DLD1 (cell line): ENCODE data around the gene ZNF792.
"Not testable (repeated sequence)": the region's sequence is repeated elsewhere in the genome, so short reads cannot be mapped to it uniquely, and the experiment has no call there.

Experiments
- in situ Hi-C: cut with HindIII; loops from 2 replicates; pipeline ENCODE4 v1.10.0; 2017; ENCODE audit warnings: low sequenced_read_pairs

Gene ZNF792

GRCh38 chr19:34972163-34972705 is 8.2 kb upstream of the ZNF792 start:
- in situ Hi-C loops: loop anchor here (10.0 kb wide), 1 partner anchor 67 kb away; no protein-coding TSS in a partner anchor

- in situ Hi-C loops: loop anchor here (10.0 kb wide), 1 partner anchor 65 kb away; no protein-coding TSS in a partner anchor
Measured at GRCh38 chr19:34970185-34970780, 6.3 kb upstream of the ZNF792 start.

- in situ Hi-C loops: loop anchor here (10.0 kb wide), 1 partner anchor 65 kb away; no protein-coding TSS in a partner anchor
Measured at GRCh38 chr19:34969721-34970120, 5.7 kb upstream of the ZNF792 start.

- in situ Hi-C loops: no loop called here
Measured at GRCh38 chr19:34967551-34967950, 3.5 kb upstream of the ZNF792 start.

- in situ Hi-C loops: not testable (repeated sequence)
Measured at GRCh38 chr19:34965505-34965904, 1.5 kb upstream of the ZNF792 start.

- in situ Hi-C loops: no loop called here
Measured at GRCh38 chr19:34964598-34964997, 569 bp upstream of the ZNF792 start.

- in situ Hi-C loops: no loop called here
Measured at GRCh38 chr19:34962687-34963572, 1.1 kb downstream of the ZNF792 start.

GRCh38 chr19:34961775-34962686 is 2.0 kb downstream of the ZNF792 start:
- in situ Hi-C loops: no loop called here

GRCh38 chr19:34960940-34961679 is 2.9 kb downstream of the ZNF792 start:
- in situ Hi-C loops: no loop called here

GRCh38 chr19:34960103-34960805 is 3.8 kb downstream of the ZNF792 start:
- in situ Hi-C loops: no loop called here

- in situ Hi-C loops: no loop called here
Measured at GRCh38 chr19:34959021-34959420, 5.0 kb downstream of the ZNF792 start.

- in situ Hi-C loops: no loop called here
Measured at GRCh38 chr19:34957830-34958751, 5.9 kb downstream of the ZNF792 start.

GRCh38 chr19:34953092-34953491 is 10.9 kb downstream of the ZNF792 start:
- in situ Hi-C loops: no loop called here

GRCh38 chr19:34943861-34944573 is 20.0 kb downstream of the ZNF792 start:
- in situ Hi-C loops: no loop called here

- in situ Hi-C loops: no loop called here
Measured at GRCh38 chr19:34938886-34939285, 25.1 kb downstream of the ZNF792 start.

- in situ Hi-C loops: no loop called here
Measured at GRCh38 chr19:34936184-34936583, 27.8 kb downstream of the ZNF792 start.

- in situ Hi-C loops: no loop called here
Measured at GRCh38 chr19:34932494-34932893, 31.5 kb downstream of the ZNF792 start.
